ENCODE results near the gene ATXN1.
"Not testable (repeated sequence)": the region's sequence is repeated elsewhere in the genome, so short reads cannot be mapped to it uniquely, and the experiment has no call there.

GRCh38 chr6:16784957-16785356, 23.7 kb upstream of the ATXN1 start:
- TF ChIP-seq CTCF (IDR thresholded peaks at IDR 0.05; ENCODE audit: low read depth, low read length); EZH2phosphoT487 (IDR thresholded peaks at IDR 0.05; ENCODE audit: low read depth): not testable (repeated sequence)
